Skin of body (tissue), 2 donors: ENCODE measurements around the gene TMEM259. TPM values are rescaled to one million over a fixed set of nuclear protein-coding genes. Genes with fewer than 3 reads are reported as not detected.
A peak's percentile ranks its signal among the peaks of the same experiment; 100 is the strongest.
"Not testable (repeated sequence)": the region's sequence is repeated elsewhere in the genome, so short reads cannot be mapped to it uniquely, and the experiment has no call there.

Source experiments
- DNase-seq: peaks from one replicate; lab custom pipeline; 2025; lab: John Stamatoyannopoulos, UW
- total RNA-seq: library from RNA; depleted of rRNA; stranded (reverse); fragments of >200 nt; gene quantifications from one replicate; pipeline ENCODE4 v1.2.3, GENCODE V29; 2014

TMEM259 gene
- total RNA-seq, 1 donor from 2014 or later: 40.6 TPM

DNA sequence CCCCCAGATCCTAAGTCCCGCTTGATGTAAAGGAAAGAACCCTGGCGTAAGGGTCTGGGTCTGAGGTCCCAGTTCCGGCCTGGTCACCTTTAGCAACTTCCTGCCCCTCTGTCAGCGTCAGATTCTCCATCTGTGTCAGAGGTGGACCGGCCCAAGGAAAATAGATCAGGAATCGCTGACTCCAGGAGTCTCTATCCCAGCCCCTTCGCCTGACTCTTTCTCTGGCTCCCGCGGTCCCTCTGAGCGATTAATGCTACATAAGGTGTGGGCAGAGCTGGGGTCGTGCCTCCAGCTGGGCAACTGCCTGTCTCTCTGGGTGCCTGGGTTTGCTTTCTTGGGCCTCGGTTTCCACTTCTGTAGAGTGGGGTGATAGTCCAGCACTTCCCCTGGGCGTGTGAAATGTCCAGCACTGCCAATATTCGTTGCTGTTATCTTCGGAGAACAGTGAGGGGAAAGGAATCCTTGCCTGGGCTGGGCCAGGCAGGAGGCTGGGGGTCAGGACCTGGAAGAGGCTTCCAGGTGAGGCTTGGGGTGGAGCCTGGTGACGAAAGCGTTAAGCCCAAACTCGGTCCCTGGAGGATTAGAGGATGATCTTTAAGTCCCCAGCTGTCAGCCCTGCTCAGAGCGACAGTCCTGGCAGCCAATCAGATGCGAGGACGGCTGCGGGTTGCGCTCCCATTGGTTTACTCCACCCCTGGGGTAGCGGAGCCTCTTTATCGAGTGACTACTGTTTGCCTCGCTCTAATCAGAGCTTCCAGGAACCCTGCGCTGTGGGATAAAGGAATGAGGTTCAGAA, 19.8 kb upstream of the TMEM259 start:
- peak; percentile 82 for DNase-seq

DNA sequence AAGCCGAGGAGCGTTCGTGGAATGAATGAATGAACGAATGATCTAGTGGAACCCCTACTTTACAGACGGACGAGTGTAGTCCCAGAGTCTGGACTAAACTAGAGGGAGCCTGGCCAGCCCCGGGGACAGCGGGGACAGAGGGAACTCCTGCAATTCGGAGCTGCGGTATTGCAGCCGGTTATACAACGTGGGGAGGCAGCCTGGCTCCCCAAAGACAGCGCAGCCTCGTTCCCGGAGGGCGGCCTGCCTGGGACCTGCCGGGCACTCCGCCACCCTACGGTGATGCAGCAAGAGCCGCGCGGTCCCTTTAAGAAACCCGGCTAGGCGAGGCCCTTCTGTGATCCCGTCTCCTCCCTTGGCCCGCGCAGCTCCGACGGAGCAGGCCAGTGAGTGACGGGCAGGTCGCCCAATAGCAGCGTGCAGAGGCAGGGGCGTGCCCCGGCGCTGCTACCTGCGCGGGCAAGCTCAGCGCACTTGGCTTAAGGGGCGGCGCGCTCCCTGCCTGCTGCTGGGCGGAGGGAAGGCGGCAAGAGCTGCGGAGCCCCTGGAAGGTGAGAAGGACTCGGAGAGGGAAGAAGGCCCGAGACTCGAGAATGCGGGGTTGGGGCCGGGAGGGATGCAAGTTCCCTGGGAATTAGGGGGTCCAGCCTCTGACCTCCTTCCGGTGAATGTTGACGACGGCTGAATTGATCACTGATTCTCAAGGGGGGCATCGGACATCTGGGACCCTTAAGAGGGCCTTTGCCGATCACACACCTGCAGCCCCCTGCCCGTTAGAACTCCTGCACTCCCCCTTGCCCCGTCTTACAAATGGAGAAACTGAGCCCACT, 18.9 kb upstream of the TMEM259 start, which contains the start of gene ABCA7:
Gene ABCA7 (plus strand): TSS at position 462 of the 830 bp plus-strand sequence. CDS start 1,255 bp downstream, outside the sequence.
- peak; percentile 81 for DNase-seq

DNA sequence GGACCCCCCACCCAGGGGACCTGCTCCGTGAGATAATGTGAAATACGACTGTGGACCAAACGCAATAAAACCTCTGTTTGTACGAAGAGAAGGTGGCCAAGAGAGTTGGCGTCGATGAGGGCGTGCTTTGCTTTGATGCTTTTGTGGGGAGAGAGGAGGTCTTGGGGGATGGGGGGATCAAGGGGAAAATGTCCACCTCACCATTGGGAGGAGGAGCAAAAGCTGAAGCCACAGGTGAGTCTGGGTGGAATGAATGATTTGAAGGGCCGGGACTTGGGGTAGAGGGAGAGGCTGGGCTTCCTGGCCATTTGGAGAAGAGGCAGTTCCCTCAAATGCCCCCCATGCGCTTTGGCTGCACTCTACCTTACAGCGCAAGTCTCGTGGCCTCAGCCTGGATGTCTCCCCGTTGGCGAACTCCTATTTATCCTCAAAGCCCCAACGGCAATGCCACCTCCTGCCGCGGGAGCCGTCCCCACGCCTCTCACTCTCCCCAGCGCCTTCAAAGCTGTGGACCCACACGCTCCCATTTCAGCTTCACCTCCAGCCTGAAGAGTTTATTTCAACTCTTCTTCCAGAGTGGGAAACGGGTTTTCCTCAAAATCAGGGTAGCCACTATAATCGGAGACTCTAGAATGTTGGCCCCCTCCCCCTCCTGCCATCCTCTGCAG, 18.2 kb upstream of the TMEM259 start:
- no peak for DNase-seq

DNA sequence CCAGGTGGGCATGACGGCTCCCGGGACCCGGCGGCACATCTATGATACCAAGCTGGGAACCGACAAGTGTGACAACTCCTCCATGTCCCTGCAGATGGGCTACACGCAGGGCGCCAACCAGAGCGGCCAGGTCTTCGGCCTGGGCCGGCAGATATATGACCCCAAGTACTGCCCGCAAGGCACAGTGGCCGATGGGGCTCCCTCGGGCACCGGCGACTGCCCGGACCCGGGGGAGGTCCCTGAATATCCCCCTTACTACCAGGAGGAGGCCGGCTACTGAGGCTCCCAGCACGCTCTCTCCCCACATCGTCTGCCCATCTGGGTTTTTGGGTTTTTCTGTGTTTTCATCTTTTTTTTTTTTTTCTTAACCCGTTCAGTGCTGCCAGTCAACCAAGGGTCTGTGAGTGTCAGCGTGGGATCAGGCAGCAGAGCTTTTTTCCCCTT, 16.7 kb upstream of the TMEM259 start:
- no peak for DNase-seq

DNA sequence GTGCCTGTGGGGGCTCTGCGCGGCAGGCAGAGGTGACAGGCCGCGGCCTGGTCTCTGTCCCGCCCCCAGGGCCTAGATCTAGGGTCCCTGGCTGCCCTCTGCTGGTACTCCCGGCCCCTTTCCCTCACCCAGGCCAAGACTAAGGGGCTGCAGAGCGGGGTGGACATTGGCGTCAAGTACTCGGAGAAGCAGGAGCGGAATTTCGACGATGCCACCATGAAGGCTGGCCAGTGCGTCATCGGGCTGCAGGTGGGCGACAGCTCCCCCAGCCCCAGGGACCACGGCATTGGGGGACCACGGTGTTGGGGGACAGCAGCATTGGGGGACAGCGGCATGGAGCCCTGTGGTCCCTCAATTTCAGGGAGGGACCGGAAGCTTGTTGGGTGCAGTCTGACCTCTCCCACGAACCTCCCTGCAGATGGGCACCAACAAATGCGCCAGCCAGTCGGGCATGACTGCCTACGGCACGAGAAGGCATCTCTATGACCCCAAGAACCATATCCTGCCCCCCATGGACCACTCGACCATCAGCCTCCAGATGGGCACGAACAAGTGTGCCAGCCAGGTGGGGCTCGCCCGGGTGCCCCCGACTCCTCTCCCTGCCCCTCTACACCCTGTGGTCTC, 15.2 kb upstream of the TMEM259 start:
- no peak for DNase-seq

DNA sequence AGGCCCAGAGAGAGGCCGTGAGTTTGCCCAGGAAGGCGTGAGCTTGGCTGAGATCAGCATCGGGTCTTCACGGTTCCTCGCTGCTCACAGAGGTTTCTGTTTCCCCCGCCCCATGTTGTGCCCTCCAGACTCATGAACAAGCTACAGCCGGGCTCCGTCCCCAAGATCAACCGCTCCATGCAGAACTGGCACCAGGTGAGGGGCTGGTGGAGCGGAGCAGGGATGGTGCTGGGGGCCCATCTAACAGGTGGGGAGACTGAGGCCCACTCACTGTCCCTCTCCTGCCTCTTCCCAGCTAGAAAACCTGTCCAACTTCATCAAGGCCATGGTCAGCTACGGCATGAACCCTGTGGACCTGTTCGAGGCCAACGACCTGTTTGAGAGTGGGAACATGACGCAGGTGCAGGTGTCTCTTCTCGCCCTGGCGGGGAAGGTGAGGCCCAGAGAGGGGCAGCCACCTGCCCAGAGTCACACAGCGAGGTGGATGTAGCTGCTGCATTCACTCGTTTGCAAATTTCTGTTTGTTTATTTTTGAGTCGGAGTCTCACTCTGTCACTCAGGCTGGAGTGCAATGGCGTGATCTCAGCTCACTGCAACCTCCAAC, 11.4 kb upstream of the TMEM259 start:
- DNase-seq: no peak

DNA sequence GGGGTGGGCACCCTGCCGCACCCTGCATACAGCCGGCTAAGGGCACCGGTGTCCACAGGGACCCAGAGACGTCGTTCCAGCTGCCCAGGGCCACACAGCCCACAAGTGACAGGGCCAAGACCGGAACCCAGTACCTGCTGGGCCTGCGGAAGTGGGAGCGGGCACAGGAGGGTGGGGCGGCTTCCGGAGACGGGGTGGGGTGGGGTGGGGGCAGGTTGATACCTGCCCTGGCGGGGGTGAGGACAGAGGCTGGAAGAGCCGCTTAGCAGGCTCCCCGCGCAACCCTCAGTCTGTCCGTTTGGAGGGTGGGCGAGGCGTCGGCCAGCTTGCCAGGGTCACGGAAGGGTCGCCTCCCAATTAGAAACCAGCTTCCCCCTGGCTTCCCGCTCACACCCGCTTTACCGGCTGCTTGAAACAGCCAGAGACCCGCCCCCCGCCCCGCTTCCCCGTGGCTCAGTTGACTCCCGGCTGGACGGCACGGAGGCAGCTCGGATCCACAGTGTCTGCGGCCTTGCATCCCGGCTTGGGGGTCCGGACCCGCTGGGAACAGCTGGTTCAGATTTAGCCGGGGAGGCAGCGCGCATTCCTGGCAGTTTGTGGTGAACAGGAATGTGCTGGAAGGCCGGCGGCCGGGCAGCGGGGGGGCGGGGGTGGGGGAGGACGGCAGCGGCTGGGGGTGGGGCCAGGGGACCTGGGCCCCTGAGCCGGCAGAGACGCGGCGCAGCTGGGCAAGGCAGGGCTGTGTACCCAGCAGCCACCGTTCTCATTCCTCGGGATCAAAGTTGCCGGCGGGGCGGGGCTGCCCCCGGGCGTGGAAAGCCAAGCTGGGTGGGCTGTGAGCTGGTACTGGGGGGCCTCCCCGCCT, 7.4 kb upstream of the TMEM259 start:
- peak; percentile 67 for DNase-seq

DNA sequence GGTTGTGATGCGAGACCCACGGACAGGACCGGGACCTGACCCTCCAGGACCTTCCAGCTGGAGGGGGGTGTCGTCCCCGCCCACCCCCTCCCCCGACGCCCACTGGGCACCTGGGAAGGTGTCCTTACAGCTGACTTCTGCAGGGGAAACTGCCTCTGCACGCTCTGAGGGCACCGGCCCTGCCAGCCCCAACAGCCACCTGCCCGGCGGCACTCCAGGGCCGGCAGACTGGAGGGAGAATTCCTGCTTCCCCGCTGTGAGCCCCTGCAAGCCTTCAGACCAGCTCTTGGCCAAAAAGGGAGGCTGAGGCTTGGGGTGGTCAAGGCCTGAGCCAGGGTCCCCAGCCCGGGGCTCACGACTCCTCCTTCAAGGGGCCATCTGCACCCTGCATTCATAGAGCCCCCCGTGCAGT, 6.7 kb upstream of the TMEM259 start:
- DNase-seq: no peak

DNA sequence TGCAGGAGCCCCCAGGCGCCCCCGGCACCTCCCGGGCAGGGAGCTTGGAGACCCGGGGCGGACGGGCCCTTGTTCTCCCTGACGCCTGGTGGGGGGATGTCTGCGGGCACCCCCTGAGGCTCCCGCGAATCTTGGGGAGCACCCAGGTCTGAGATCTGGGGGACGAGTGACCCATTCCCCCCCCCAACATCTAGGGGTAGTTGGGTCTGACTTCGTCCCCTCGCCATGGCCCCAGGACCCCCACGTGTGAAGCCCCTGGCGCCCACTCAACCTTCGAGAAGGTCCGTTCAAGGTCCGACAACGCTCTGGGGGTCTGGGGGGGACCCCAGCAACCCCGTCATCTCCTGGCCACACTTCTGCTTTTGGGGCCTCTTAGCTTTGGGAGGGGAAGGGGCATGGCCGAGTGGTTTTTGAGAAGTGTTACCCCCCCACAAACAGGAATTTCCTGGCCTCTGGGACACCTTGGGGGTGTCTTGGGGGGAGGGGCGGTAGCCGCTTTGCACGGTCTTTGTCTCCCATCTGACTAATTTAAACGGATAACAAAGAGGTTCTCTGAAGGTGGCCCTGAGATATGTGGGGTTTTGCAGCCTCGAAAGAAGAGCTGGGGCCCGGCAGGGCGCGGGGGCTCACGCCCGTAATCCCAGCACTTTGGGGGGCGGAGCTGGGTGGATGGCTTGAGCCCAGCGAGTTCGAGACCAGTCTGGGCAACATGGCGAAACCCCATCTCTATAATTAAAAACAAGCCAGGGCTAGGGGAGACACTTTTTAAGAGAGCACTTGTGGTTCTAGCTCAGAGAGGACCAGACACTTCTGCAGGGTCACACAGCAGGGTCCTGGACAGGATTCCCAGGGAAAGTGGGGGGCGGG, 6.1 kb upstream of the TMEM259 start:
- DNase-seq: no peak

DNA sequence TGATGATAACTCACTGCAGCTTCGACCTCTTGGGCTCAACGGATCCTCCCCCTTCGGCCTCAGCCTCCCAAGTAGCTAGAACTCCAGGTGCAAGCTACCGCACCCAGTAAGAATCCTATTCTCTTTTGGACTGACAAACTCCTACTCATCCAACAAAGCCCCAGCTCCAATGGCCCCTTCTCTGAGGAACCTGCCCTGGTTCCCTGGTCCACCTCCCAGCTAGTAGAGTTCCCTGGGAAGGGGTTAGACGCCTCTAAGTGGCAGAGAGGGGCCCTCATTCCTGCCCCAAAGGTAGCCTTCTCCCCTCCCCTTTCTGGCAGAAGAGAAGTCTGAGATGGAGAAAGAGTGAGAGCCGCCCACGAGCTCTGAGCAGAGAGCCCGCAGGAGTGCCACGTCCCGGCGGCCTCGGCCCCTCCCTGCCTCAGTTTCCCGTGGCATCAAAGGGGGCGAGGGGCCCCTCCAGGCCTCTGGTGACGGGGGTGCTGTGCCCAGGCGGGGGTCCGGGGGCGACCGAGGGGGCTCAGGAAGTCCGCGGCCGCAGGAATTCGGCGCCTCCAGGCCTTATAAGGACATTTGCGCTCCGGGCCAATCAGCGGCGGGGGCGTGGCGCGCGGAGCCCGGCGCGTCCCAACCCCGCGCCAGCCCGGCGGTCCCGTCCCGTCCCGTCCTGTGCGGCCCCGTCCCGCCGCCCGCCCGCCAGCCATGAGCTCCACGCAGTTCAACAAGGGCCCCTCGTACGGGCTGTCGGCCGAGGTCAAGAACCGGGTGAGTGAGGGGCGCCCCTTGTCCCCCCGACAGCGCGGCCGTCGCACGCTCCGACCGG, 5.2 kb upstream of the TMEM259 start, which contains the start of gene CNN2:
Gene CNN2 (plus strand): TSS at position 649 of the 823 bp plus-strand sequence. CDS start 54 bp downstream, at position 703.
- peak; percentile 47 for DNase-seq

DNA sequence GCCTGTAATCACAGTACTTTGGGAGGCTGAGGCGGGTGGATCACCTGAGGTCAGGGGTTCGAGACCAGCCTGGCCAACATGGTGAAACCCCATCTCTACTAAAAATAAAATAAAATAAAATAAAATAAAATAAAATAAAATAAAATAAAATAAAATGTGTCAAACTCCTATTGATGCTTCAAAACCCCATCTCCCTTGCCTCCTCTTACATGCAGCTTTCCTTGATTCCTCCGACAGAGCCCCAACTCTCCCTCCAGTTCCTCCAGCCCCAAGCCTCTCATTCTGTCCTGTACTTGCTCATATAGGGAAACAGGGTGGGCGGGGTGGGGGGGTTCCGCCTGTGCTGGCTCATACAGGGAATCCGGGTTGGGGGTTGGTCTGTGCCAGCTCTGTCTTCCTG, 4.2 kb upstream of the TMEM259 start:
- not testable (repeated sequence) for DNase-seq

DNA sequence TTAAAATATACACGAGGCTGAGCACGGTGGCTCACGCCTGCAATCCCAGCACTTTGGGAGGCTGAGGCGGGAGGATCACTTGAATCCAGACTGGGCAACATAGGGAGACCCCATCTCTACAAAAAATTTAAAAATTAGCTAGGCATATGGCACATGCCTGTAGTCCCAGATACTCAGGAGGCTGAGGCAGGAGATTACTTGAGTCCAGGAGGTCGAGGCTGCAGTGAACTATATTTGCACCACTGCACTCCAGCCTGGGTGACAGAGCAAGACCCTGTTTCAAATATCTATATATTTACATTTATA, 2.9 kb upstream of the TMEM259 start:
- not testable (repeated sequence) for DNase-seq

DNA sequence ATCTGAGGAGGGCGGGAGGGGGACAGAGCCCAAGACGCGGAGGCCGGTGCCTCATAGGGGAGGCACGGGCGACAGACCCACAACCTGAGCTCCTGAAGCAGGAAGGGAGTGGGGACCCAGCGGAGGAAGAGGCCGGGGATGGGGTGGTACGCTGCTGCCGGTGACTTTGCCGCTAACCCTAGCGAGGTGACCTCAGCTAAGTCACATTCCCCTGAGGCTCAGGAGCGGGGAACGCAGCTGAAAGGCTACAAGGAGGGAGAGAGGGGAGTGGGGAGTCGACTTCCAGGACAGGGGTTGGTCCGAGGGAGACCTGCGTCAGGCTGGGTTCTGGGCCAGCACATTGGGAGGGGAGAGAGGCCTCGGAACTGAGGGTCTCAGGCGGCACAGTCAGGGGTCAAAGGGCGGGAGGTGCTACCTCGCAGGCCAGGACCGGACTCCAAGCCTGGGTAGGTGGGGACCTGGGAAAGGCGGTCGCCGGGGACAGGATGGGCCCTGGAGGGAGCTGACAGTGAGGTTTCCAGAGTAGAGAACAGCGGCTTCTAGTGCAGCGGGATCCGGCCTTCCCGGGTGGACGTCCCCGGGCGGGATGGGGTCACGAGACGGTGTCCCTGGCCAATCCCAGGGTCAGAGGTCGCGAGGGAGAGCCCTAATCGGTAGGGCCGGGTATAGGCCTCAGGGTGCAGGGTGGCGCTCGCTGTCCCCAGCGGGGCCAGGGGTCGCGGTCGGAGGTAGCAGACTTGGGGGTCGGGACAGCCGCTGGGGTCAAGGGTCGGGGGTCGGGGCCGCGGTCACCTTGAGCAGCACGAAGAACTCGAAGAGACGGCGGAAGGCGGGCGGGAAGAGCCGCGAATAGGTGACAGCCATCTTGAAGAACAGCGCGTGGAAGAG, 699 bp downstream of the TMEM259 start:
- no peak for DNase-seq

DNA sequence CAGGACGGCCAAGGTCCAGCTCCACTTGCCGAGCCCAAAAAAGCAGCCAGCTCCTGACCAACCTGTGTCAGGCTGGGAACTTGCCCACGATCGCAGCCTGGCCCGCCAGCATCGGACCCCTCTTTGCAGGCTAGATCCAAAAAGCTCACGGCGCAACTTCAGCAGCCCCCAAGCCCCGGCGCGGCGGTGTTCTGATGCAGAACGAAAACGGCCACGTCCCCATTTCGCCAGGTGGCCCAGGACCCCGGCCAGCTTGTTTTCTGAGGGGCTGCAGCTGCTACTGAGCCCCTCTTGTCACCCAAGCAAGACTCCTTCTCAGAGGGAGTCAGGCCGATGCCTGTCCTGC, 1.3 kb downstream of the TMEM259 start:
- no peak for DNase-seq

DNA sequence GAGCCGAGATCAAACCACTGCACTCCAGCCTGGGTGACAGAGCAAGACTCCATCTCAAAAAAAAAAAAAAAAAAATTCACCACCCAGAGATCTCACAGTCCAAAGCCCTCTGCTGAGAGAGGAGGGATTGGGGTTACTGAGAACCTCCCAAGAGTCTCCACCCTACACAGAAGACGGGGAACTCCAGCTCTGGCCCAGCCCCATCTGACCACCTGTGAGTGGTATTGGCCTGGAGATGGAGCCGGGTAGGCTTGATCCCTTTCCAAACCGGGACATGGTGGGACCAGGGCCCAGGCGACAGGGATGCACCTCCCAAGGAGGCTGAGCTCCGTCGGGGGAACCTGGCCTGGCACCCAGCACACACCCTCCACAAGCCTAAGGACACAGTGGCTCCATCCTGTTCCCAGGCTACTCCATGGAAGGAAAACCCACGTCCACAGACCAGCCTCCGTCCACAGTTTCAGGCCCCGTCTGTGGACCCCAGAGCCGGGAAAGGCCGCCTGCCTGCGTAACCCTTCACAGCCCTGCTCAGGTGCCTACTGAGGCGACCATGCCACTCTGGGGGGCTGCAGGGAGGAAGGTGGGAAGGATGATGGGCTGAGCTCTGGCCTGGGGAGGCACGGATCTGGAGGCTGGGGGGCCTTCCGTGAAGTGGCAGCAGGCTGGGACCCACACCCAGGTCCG, 1.8 kb downstream of the TMEM259 start:
- no peak for DNase-seq

DNA sequence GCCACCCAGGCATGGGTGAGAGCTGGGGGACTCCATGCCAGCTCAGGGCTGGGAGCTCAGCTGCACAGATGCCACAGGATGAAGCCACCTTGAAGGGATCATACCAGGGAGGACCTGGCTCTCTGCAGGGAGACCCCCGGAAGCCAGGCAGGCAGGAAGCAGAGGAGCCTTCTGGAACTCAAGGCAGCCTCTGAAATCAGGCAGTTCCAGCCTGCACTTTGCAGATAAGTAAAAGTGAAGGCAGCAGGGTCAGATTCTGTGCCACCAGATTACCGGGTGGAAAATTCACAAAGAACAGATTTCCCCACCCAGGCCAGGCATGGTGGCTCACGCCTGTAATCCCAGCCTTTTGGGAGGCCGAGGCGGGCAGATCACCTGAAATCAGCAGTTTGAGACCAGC, 2.5 kb downstream of the TMEM259 start:
- DNase-seq: no peak

DNA sequence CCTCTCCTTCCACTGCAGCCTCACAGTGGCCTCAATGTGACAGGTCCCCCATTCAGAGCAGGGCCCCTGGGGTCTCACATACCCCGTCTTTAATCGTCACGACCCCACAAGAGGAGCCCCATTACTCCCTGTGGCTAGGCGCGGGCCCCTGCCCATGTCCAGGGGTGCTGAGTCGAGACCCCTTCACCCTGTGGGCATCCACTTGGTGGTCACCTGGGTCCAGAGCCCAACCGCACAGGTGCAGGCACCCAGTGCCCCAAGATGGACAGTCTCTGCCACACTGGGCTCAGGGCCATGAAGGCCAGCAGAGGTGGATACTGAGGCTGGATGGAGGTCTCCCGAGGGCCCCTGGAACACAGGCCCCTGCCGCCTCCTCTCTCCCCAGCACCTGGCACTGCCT, 3.0 kb downstream of the TMEM259 start:
- DNase-seq: no peak
